HS-5 (cell line): ENCODE results near the gene FAM177B.
"Not testable (repeated sequence)": the region's sequence is repeated elsewhere in the genome, so short reads cannot be mapped to it uniquely, and the experiment has no call there.

Experiments
- DNase-seq: peaks from one replicate; pipeline ENCODE4 v3.0.0-alpha.2; 2012; ENCODE audit warnings: low read depth

The FAM177B gene

GRCh38 chr1:222739929-222740328 lies 2.9 kb downstream of the FAM177B start:
- no peak for DNase-seq

GRCh38 chr1:222741630-222742457 lies 4.8 kb downstream of the FAM177B start:
- DNase-seq = not testable (repeated sequence)

GRCh38 chr1:222749927-222750326 lies 12.9 kb downstream of the FAM177B start:
- DNase-seq = no peak

GRCh38 chr1:222750651-222751050 lies 13.6 kb downstream of the FAM177B start:
- DNase-seq = no peak

GRCh38 chr1:222751255-222751654 lies 14.3 kb downstream of the FAM177B start:
- DNase-seq = no peak

GRCh38 chr1:222754366-222755139 lies 17.6 kb downstream of the FAM177B start:
- DNase-seq = no peak

- DNase-seq = no peak
Measured at GRCh38 chr1:222757646-222758268, 20.8 kb downstream of the FAM177B start.

GRCh38 chr1:222759451-222760035 lies 22.5 kb downstream of the FAM177B start:
- DNase-seq = no peak

GRCh38 chr1:222761083-222761482 lies 24.1 kb downstream of the FAM177B start:
- no peak for DNase-seq

GRCh38 chr1:222762178-222762577 lies 25.2 kb downstream of the FAM177B start:
- not testable (repeated sequence) for DNase-seq

GRCh38 chr1:222767152-222767571 lies 30.2 kb downstream of the FAM177B start:
- no peak for DNase-seq

- no peak for DNase-seq
Measured at GRCh38 chr1:222768592-222768991, 31.6 kb downstream of the FAM177B start.

- DNase-seq = no peak
Measured at GRCh38 chr1:222769181-222769580, 32.2 kb downstream of the FAM177B start.

- no peak for DNase-seq
Measured at GRCh38 chr1:222769971-222770620, 33.1 kb downstream of the FAM177B start.

GRCh38 chr1:222772996-222773379 lies 36.0 kb downstream of the FAM177B start:
- DNase-seq = no peak

- DNase-seq = no peak
Measured at GRCh38 chr1:222777463-222777862, 40.5 kb downstream of the FAM177B start.

GRCh38 chr1:222777977-222778376 lies 41.0 kb downstream of the FAM177B start:
- no peak for DNase-seq

- DNase-seq = no peak
Measured at GRCh38 chr1:222781251-222781650, 44.2 kb downstream of the FAM177B start.

- DNase-seq = no peak
Measured at GRCh38 chr1:222783051-222783450, 46.0 kb downstream of the FAM177B start.

GRCh38 chr1:222784371-222784770 lies 47.4 kb downstream of the FAM177B start:
- DNase-seq = no peak

- no peak for DNase-seq
Measured at GRCh38 chr1:222784916-222785315, 47.9 kb downstream of the FAM177B start.

GRCh38 chr1:222785529-222785928 lies 48.5 kb downstream of the FAM177B start:
- no peak for DNase-seq
